ENCODE data around the gene P2RX1. TPM values are rescaled to one million over a fixed set of nuclear protein-coding genes. Genes with fewer than 3 reads are reported as not detected.

Gene P2RX1
- polyA plus RNA-seq, 12 donors = 1.7 to 28.8 (median 2.5) TPM; not detected in 1

DNA sequence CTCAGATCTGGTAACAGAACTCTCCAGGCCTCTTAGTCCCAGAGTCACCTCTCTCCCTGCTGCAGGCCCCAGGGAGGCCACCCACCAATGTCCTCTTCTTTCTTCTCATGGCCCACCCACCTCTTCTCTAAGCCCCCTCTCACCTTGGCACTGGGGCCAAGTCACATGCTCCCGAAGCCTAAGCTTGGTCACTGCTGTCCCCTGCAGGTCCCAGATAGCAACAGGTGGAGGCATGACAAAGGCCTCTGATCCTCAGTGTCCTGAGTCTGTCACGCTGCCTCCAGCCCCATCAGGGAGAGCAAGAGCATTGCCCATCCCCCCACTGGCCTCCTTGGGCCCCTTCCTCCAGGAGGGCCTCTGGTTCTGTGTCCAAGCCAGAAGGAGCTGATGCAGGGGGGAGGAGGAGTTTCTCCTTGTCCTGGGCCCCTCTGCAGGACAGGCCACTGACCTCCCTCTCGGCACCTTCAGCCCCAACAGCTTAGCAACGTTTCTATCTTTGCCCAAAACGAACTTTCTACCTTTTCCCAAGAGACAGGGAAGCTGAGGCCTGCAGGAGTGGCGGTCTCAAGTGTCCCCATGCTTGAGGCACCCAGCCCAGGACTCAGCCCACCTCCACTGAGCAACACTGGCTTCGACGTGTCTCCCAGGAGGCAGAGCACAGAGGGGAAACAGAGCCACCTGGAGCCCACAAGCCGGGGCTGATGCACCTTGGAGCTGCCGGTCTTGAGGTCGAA, 8.6 kb downstream of the P2RX1 start:
- no peak for DNase-seq

- DNase-seq = no peak
Observed at GRCh38 chr17:3906881-3907280, 9.4 kb downstream of the P2RX1 start.

- DNase-seq = no peak
Observed at GRCh38 chr17:3905017-3905520, 11.2 kb downstream of the P2RX1 start.

DNA sequence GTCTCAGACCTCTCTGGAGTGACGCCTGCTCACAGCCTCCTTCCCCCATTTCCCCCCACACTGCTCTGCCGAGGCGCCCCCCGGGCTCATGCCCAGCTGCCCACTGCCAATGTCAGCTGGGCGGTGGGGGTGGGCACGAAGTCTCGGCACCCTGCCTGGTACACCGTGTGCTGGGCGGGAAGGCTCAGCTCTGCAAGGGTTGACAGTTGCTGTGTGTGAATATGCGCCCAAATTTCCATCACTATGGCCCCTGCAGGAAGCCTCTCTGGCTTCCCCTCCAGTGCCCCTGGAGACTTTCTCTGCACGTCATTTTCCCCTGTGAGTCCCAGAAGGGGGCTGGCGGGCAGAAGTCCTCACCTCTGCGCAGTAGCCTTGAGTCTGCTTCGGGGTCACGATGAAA, 11.8 kb downstream of the P2RX1 start:
- no peak for DNase-seq

GRCh38 chr17:3903881-3904290, 12.4 kb downstream of the P2RX1 start:
- DNase-seq = no peak

DNA sequence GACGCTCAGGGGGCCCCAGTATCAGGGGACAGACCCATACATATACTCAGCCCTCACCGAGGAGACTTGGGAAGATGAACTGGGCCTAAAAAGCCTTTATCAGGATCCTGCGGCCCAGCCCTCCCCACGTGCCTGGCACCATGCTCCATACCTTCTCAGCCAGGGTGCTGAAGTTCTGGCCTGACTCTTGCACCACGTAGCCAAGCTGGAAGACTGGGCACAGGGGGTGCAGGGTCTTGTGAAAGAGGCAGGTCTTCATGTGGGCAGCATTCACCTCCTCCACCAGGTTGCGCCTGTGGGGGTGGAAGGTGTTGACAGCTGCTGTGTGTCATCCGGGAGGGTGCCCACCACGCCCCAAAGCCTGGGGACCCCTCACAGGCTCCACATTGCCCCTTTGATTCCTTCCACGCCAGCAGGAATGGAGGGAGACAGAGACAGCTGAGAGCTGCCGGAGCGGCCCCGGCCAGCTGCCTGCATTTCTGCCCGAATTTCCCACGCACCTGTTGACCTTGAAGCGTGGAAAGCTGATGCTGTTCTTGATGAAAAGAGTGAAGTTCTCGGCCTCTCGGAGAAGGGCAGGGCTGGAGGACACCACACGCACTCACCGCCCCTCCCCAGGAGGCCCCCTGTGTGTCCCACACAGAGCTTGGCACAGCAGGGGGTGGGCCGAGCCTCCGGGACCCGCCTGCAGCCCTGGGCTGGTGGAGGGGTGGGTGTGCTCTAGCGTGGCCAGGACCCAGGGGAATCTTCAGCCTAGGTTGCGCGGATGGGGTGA, 13.0 kb downstream of the P2RX1 start:
- no peak for DNase-seq

- no peak for DNase-seq
Observed at GRCh38 chr17:3900646-3901045, 15.6 kb downstream of the P2RX1 start.

- no peak for DNase-seq
Observed at GRCh38 chr17:3897731-3898130, 18.5 kb downstream of the P2RX1 start.

DNA sequence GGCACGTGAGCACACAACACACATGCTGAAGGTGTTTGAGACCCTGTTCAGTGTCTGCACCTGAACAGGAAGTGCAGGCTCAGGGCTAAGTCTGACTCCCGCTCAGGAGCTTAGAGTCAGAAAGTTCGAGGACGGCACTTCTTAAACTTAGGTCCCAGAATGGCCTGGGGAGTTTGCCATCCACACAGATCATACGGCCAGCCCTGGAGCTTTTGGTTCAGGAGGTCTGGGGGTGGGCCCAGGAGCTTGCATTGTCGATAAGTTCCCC, 19.4 kb downstream of the P2RX1 start:
- no peak for DNase-seq

GRCh38 chr17:3896108-3896967, 19.9 kb downstream of the P2RX1 start:
- no peak for DNase-seq

DNA sequence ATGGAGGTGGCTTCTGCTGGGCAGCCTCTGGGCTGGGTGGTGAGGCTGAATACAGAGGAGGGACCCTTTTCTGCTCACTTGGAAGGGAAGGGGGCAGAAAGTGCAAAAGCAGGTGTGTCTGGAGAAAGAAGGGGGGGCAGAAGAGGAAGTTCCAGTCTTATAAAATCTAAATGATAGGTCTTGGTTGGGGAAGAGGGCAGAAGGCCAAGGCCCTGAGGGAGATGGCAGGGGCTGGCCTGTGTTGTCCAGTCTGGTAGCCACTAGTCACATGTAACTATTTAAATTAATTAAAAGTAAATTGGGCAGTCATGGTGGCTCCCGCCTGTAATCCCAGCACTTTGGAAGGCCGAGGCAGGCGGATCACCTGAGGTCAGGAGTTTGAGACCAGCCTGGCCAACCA, 20.9 kb downstream of the P2RX1 start:
- no peak for DNase-seq

DNA sequence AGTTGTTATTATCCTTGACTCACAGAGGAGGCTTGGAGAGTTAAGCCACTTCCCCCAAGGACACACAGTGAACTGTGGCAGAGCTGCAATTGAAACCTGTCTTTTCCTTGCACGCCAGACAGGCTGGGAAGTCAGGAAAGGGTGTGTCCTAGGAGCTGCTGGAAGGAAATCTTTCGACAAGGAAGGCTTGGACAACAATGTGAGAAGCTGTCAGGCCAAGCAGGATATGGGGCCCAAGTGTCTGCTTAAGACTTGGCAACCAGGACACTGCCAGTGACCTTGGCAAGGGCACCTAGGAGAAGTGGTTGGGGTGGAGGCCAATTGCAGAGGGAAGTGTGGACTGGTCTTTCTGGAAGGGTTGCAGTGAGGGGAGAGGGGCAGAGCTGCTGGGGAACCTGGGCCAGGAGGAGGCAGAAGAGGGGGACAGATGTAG, 21.3 kb downstream of the P2RX1 start:
- no peak for DNase-seq

GRCh38 chr17:3894188-3894587, 22.1 kb downstream of the P2RX1 start:
- DNase-seq = no peak

DNA sequence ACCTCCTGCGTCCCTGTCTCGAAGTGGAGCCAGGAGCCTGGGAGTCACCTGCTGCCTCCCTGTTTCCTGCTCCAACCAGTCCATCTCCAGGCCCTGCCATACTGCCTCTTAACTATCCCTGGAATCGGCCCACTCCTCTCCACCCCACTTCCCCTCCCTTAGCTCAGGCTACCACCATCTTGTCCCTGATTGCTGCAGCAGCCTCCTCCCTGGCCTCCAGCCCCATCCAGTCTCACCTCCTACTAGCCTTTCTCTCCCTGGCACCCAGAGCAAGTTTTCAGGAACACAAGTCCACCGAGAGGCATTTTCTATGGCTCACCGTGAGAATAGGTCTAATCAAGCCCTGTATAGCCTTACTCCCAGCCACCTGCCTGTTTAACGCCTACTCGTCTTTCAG, 22.5 kb downstream of the P2RX1 start:
- no peak for DNase-seq

DNA sequence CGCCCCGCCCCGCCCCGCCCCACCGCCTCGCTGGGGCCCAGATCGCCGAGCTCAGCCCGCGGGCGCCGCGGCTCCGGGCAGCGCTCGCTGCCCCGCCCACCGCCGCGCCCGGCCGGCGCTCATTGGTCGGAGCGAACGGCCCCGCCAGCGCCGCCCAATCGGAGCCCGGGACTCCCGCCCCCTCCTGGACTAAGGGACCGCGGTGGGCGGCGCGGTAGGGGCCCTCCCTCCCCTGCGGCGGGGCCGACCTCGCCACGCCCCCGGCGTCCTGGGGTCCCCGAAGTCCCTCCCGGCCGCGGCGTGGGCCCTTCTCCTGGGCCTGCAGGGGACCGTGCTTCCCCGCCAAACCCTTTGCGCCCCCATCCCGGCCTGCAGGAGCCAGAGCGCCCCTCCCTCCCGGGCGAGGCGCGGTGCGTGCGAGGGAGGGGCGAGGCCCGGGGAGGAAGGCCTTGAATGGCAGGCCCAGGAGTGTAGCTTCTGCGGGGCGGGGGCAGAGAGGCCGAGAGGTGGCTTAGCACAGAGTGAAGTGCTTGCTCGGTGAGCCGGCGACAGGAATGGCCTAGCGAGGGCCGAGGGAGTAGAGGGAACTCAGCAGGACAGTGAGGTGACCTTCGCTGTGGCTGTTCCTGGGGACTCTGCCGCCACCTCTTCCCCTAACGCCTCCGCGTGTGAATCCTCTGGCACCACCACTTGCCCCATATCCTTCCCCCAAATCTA, 23.1 kb downstream of the P2RX1 start, which contains the start of gene CAMKK1:
TSS of gene CAMKK1 (minus strand) at position 51 of the 717 bp plus-strand sequence. CDS start 7,366 bp downstream, outside the sequence.
- DNase-seq = peak; percentile 85

GRCh38 chr17:3892095-3892998, 23.9 kb downstream of the P2RX1 start:
- DNase-seq = no peak

- no peak for DNase-seq
Observed at GRCh38 chr17:3891626-3892094, 24.6 kb downstream of the P2RX1 start.

DNA sequence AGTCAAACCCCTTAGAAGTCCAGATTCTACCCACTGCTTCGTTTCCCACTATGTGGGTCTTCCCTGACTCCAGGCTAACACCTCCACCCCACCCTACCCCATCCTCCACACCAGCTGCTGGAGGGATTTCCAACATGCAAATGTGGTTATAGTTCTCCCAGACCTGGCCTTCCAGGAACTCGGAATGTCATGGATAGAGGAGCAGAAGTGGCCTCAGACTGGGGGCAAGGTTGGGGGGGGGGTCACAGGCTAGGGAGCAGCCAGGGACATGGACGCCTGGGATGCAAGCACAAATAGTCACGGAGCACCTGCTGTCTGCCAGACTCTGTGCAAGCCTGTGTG, 25.4 kb downstream of the P2RX1 start:
- no peak for DNase-seq

GRCh38 chr17:3890082-3890877, 26.0 kb downstream of the P2RX1 start:
- DNase-seq = no peak
